Right lobe of liver (tissue), 6 donors: ENCODE results near the gene LAG3. TPM values are rescaled to one million over a fixed set of nuclear protein-coding genes. Genes with fewer than 3 reads are reported as not detected.

Experiments
- ATAC-seq, 4 donors: fragments of 200-7000 bp; cut with Tn5 transposase; one replicate each; pipeline ENCODE4 v1.9.1; 2020; ENCODE audit warnings: mild to moderate bottlenecking in 4 of 4, moderate library complexity in 4 of 4
- DNase-seq, 3 donors: peaks; one replicate each; pipeline ENCODE4 v3.0.0-alpha.2; 2020
- H3K27ac ChIP-seq, 3 donors: fragments of 200-600 bp; one replicate each; pipeline ENCODE4 v1.8.0; 2022
- H3K27me3 ChIP-seq, 2 donors: fragments of 200-600 bp; one replicate each; pipeline ENCODE4 v1.8.0; 2022
- H3K36me3 ChIP-seq, 4 donors: fragments of 200-600 bp; sonication (generic) in 1 of 4; one replicate each; pipeline versions ENCODE4 v1.5.1 to v1.8.0; 2017 to 2022; ENCODE audit warnings: control low read depth in 1 of 4
- H3K4me1 ChIP-seq, 4 donors: fragments of 200-600 bp; sonication (generic) in 1 of 4; one replicate each; pipeline versions ENCODE4 v1.5.1 to v1.8.0; 2017 to 2022; ENCODE audit warnings: control low read depth in 1 of 4
- H3K4me3 ChIP-seq, 3 donors: fragments of 200-600 bp; one replicate each; pipeline ENCODE4 v1.8.0; 2022
- H3K9me3 ChIP-seq, 4 donors: fragments of 200-600 bp; sonication (generic) in 1 of 4; one replicate each; pipeline versions ENCODE4 v1.5.1 to v1.8.0; 2017 to 2022; ENCODE audit warnings: control low read depth in 1 of 4
- CTCF ChIP-seq, 4 donors: fragments of 200-600 bp in 3 of 4; fragments of 450-650 bp in 1 of 4; IDR thresholded peaks; one replicate each; pipeline versions ENCODE4 v1.5.1 to v1.8.0; 2016 to 2022; ENCODE audit warnings: antibody characterized with exemption in 4 of 4, mild to moderate bottlenecking in 2 of 4
- POLR2A ChIP-seq: fragments of 450-650 bp; IDR thresholded peaks from one replicate; pipeline ENCODE4 v1.6.1; 2017; ENCODE audit warnings: antibody characterized with exemption, mild to moderate bottlenecking
- WGBS: methylation state at CpG from one replicate; pipeline ENCODE4 v1.1.6; 2018; ENCODE audit warnings: low coverage, low lambda C conversion rate; ENCODE audit not compliant: insufficient coverage; ENCODE audit errors: missing lambda C conversion rate; 5-methylcytosine and 5-hydroxymethylcytosine counted together
- intact Hi-C, 2 donors: fragments of 100-400 bp; cut with DNase I; formaldehyde crosslinking; loops; one replicate each; pipeline versions ENCODE4 v1.11.2 to v1.14.1; 2022
- long read RNA-seq: library from polyadenylated mRNA; unstranded; transcript quantifications from one replicate; pipeline ENCODE4 v2.0.0, GENCODE V29; 2019
- total RNA-seq, 6 experiments: library from RNA; depleted of rRNA in 2 of 6; stranded (reverse); fragments of >200 nt in 2 of 6; fragmentation: NEBNext Ultra II Directional in 3 of 6; extraction: Animal tissue kit (Norgen Biotek cat#: 25700) in 3 of 6; gene quantifications; one replicate each; pipeline versions ENCODE4 v1.1.0 to v1.2.4, GENCODE V29; 2016 to 2023
- donor health status: DM: no; HTN: yes; CAD: no.
- donor health status: DM: no; HTN: no; CAD: no.
- donor health status: DM: no; HTN: no; CAD: no.
- donor health status: DM: no; HTN: yes; CAD: no.
- donor health status: DM: no; HTN: yes; CAD: no.

LAG3 gene
- 1 to 10 TPM in 4 of 6 experiments, under 1 TPM in 2; 0.18 to 2.3 (median 1.4) TPM for total RNA-seq
- long read RNA-seq = 0 reads

GRCh38 chr12:6772331-6772695 lies at the start of gene LAG3:
LAG3 (plus strand) TSS chr12:6772520; CDS start chr12:6772853, 333 bp downstream.
- H3K36me3 ChIP-seq = peaks cover 0 to 17% (median 5%) of the 10 kb centered on the region in 4 donors
- H3K27me3 ChIP-seq = no peaks in the 10 kb centered on the region
- peak within 1 kb of the TSS in 1 of 3 donors; percentile 13 for H3K27ac ChIP-seq
- intact Hi-C loops = no loop called here
- TF ChIP-seq CTCF (IDR thresholded peaks at IDR 0.05) (no peak), POLR2A (no peak)
- no peaks in the 10 kb centered on the region for H3K9me3 ChIP-seq
- H3K4me3 ChIP-seq = no peak within 1 kb of the TSS
- DNase-seq = peak in 1 of 3 donors; percentile 59
- peak; percentile 1 to 6 (median 4) for ATAC-seq
- WGBS = 17% methylated on average over 3 of the region's 15 CpGs
- peaks cover 0 to 68% (median 14%) of the 10 kb centered on the region in 4 donors for H3K4me1 ChIP-seq

DNA sequence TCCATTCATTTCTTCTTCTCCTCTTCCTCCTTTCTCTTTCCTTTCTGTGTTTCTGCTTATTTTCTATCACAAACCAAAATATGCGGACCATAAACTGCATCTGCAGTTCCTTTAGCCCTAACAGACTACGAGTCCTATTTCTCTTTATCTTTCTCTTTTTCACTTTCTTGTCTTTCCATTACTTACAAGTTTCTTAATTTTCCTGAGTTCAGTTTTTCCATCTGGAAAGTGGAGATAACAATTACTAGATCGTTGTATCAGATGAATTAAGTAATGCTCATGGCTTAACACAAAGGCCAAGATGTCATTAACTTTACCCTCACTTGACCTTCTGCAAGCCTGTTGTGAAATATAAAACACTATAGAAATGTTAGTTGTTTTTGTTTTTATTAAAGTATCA lies 49.5 kb upstream of the LAG3 start:
- WGBS = 65% methylated on average over 3 of the region's 3 CpGs
- no peak overlapping the region for H3K4me3 ChIP-seq
- intact Hi-C loops = loop anchor here (10.0 kb wide), 2 partner anchors 58 to 68 kb away; partner anchors contain the start of gene ING4 (in 1 of the 2)
- H3K9me3 ChIP-seq = no peaks in the 10 kb centered on the region
- H3K36me3 ChIP-seq = peaks cover 0 to 5% (median 0%) of the 10 kb centered on the region in 4 donors
- peaks cover 0 to 13% (median 0%) of the 10 kb centered on the region in 4 donors for H3K4me1 ChIP-seq
- no peak for DNase-seq
- H3K27ac ChIP-seq = no peak overlapping the region
- no peak for ATAC-seq
- no peaks in the 10 kb centered on the region for H3K27me3 ChIP-seq
- TF ChIP-seq CTCF (IDR thresholded peaks at IDR 0.05) (no peak), POLR2A (no peak)

GRCh38 chr12:6723607-6724408 lies 48.5 kb upstream of the LAG3 start, which contains the start of gene COPS7A:
COPS7A (plus strand) TSS chr12:6724046; CDS start chr12:6724657, 611 bp downstream.
- ATAC-seq (peak; percentile 97 to 99 (median 98)), DNase-seq (peak; percentile 98 to 99 (median 99))
- peak within 1 kb of the TSS; percentile 55 to 74 (median 68) for H3K4me3 ChIP-seq
- no peaks in the 10 kb centered on the region for H3K27me3 ChIP-seq
- WGBS = 0% methylated on average over 16 of the region's 49 CpGs
- intact Hi-C loops = loop anchor here (10.0 kb wide), 2 partner anchors 59 to 69 kb away; partner anchors contain the start of gene ING4 (in 1 of the 2)
- peaks cover 0 to 13% (median 0%) of the 10 kb centered on the region in 4 donors for H3K4me1 ChIP-seq
- H3K27ac ChIP-seq = peak within 1 kb of the TSS; percentile 58 to 82 (median 79)
- peaks cover 0 to 15% (median 0%) of the 10 kb centered on the region in 4 donors for H3K36me3 ChIP-seq
- H3K9me3 ChIP-seq = no peaks in the 10 kb centered on the region
- TF ChIP-seq POLR2A = peak; percentile 67
- TF ChIP-seq CTCF (IDR thresholded peaks at IDR 0.05) = no peak

- Histone ChIP-seq H3K27ac (peak overlapping the region; percentile 58 to 82 (median 79)), H3K36me3 (peaks cover 0 to 21% (median 2%) of the 10 kb centered on the region in 4 donors), H3K27me3 (no peaks in the 10 kb centered on the region), H3K9me3 (no peaks in the 10 kb centered on the region), H3K4me3 (peak overlapping the region; percentile 55 to 74 (median 68)), H3K4me1 (peaks cover 0 to 13% (median 0%) of the 10 kb centered on the region in 4 donors)
- no peak for TF ChIP-seq CTCF (IDR thresholded peaks at IDR 0.05)
- TF ChIP-seq POLR2A = no peak
- WGBS = 15% methylated on average over 8 of the region's 10 CpGs
- DNase-seq (no peak), ATAC-seq (peak; percentile 3 to 17 (median 12))
- intact Hi-C loops = loop anchor here (10.0 kb wide), 2 partner anchors 60 to 70 kb away; partner anchors contain the start of gene ING4 (in 1 of the 2)
Measured at GRCh38 chr12:6724409-6724797, 47.9 kb upstream of the LAG3 start.
